HFFc6 (cell line): ENCODE measurements around the gene WDR82. TPM values are rescaled to one million over a fixed set of nuclear protein-coding genes. Genes with fewer than 3 reads are reported as not detected.

Experiments used
- DNase-seq: peaks from one replicate; pipeline ENCODE4 v3.0.0-alpha.2; 2018
- H3K27ac Mint-ChIP-seq: 2 replicates; pipeline ENCODE4 v1.8.0; 2020; ENCODE audit warnings: mild to moderate bottlenecking, mixed read lengths
- H3K27me3 Mint-ChIP-seq: 2 replicates; pipeline ENCODE4 v1.8.0; 2021; ENCODE audit warnings: mild to moderate bottlenecking, moderate library complexity, mixed read lengths; ENCODE audit not compliant: insufficient read depth
- H3K36me3 Mint-ChIP-seq: 2 replicates; pipeline ENCODE4 v1.8.0; 2021; ENCODE audit warnings: low read depth, mixed read lengths
- H3K4me1 Mint-ChIP-seq: 2 replicates; pipeline ENCODE4 v1.8.0; 2020; ENCODE audit warnings: low read depth, mixed read lengths
- H3K4me3 Mint-ChIP-seq: 2 replicates; pipeline ENCODE4 v1.8.0; 2020; ENCODE audit warnings: mild to moderate bottlenecking, moderate library complexity, mixed read lengths
- H3K9me3 Mint-ChIP-seq: 2 replicates; pipeline ENCODE4 v1.8.0; 2020; ENCODE audit warnings: mild to moderate bottlenecking, mixed read lengths
- CTCF ChIP-seq: fragments of 200-600 bp; sonication (generic); IDR thresholded peaks from 2 replicates; pipeline ENCODE4 v1.5.0; 2021; ENCODE audit warnings: antibody characterized with exemption, mild to moderate bottlenecking
- total RNA-seq, 6 experiments: library from RNA; stranded (reverse); fragmentation: NEBNext Ultra II Directional; extraction: Animal tissue kit (Norgen Biotek cat#: 25700); gene quantifications; 2 replicates in 1 of 6; 3 replicates in 5 of 6; pipeline ENCODE4 v1.2.3, GENCODE V29; 2021

Gene WDR82
- total RNA-seq, 6 experiments from 2014 or later = 55.2 to 62.0 (median 58.6) TPM

GRCh38 chr3:52222319-52223221, 55.9 kb downstream of the WDR82 start:
- Mint-ChIP-seq H3K4me1 (peaks cover 2% of the 10 kb centered on the region; the same call in 1 of the 2 replicates), H3K27me3 (peaks cover 4% of the 10 kb centered on the region), H3K36me3 (no peaks in the 10 kb centered on the region), H3K9me3 (no peaks in the 10 kb centered on the region), H3K27ac (no peak overlapping the region), H3K4me3 (no peak overlapping the region)
- no peak for DNase-seq
- no peak for TF ChIP-seq CTCF

GRCh38 chr3:52221563-52222318, 56.7 kb downstream of the WDR82 start:
- H3K27ac Mint-ChIP-seq = no peak overlapping the region
- no peaks in the 10 kb centered on the region for H3K36me3 Mint-ChIP-seq

GRCh38 chr3:52221141-52221562, 57.3 kb downstream of the WDR82 start:
- Mint-ChIP-seq H3K27me3 (peaks cover 3% of the 10 kb centered on the region), H3K4me3 (no peak overlapping the region), H3K9me3 (no peaks in the 10 kb centered on the region), H3K27ac (no peak overlapping the region), H3K36me3 (no peaks in the 10 kb centered on the region), H3K4me1 (peaks cover 15% of the 10 kb centered on the region)
- no peak for DNase-seq
- TF ChIP-seq CTCF = no peak

More at GRCh38 chr3:52221563-52222318, 56.7 kb downstream of the WDR82 start:
- Mint-ChIP-seq H3K4me1 (peaks cover 10% of the 10 kb centered on the region), H3K9me3 (no peaks in the 10 kb centered on the region), H3K4me3 (no peak overlapping the region), H3K27me3 (peaks cover 4% of the 10 kb centered on the region)
- no peak for DNase-seq
- TF ChIP-seq CTCF = no peak

GRCh38 chr3:52220380-52221026, 57.9 kb downstream of the WDR82 start:
- Mint-ChIP-seq H3K9me3 (no peaks in the 10 kb centered on the region), H3K36me3 (peaks cover 3% of the 10 kb centered on the region), H3K4me1 (peaks cover 15% of the 10 kb centered on the region), H3K27ac (no peak overlapping the region), H3K4me3 (no peak overlapping the region), H3K27me3 (peaks cover under 1% of the 10 kb centered on the region)
- TF ChIP-seq CTCF = peak; percentile 95
- peak; percentile 63 for DNase-seq

- Mint-ChIP-seq H3K36me3 (peaks cover 15% of the 10 kb centered on the region), H3K27me3 (peaks cover 2% of the 10 kb centered on the region), H3K9me3 (no peaks in the 10 kb centered on the region), H3K27ac (no peak overlapping the region), H3K4me3 (no peak overlapping the region), H3K4me1 (peaks cover 15% of the 10 kb centered on the region)
- no peak for TF ChIP-seq CTCF
- no peak for DNase-seq
Measured at GRCh38 chr3:52218937-52219650, 59.4 kb downstream of the WDR82 start.
